ENCODE data around the gene ROBO1.

ROBO1 gene

GRCh38 chr3:79247725-79248043 is 520.1 kb downstream of the ROBO1 start:
- no peak for TF ChIP-seq CTCF (IDR thresholded peaks at IDR 0.05; ENCODE audit: control insufficient read depth, insufficient read depth, low read depth, low read length, missing control alignments)
- no peak overlapping the region for H3K4me3 ChIP-seq (ENCODE audit: control insufficient read depth, low read depth, low read length)
- no peak for DNase-seq (ENCODE audit: low read depth)

DNA sequence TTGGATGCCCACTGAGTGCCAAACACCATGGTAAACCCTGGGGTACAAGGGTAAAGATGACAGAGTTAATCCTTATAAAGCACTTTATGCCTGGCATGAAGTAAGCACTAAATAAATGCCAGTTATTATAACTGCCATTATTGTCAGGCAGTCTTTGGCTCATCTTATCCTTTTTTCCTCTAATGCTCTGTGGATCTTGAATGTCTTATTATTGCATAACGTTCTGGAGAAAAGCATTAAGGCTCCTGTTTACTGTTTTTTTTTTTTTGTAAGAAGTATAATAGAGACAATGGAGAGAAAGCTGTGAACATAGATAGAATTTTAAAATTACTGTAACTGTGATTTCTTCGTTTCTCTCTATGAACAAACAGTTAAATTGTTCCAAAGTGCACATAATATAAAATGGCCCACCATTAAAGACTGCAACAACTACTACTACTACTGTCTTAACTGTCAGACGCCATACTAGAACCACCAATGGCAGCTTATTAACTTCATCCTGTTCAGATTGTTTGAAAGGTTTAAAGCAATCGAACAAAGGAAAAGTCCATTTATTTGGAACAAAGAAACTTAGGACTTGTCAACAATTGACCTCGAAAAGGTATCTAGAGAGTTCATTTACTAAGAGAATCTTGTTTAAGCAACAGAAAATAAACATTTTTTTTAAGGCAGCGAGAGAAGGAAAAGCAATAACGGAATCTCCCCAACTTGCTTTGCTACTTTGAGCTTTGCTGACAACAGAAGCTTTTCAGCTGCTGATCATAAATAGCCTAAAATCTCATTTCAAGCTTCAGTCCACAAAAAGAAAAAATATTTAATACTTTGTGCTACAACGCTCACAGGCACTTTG is 520.7 kb downstream of the ROBO1 start:
- no peak overlapping the region for H3K4me3 ChIP-seq (ENCODE audit: control insufficient read depth, low read depth, low read length)
- no peak for DNase-seq (ENCODE audit: low read depth)
- TF ChIP-seq CTCF (IDR thresholded peaks at IDR 0.05; ENCODE audit: control insufficient read depth, insufficient read depth, low read depth, low read length, missing control alignments) = no peak

GRCh38 chr3:79245284-79246138 is 522.3 kb downstream of the ROBO1 start:
- TF ChIP-seq CTCF (IDR thresholded peaks at IDR 0.05; ENCODE audit: control insufficient read depth, insufficient read depth, low read depth, low read length, missing control alignments) = no peak
- no peak overlapping the region for H3K4me3 ChIP-seq (ENCODE audit: control insufficient read depth, low read depth, low read length)

GRCh38 chr3:79236496-79236895 is 531.3 kb downstream of the ROBO1 start:
- no peak for TF ChIP-seq CTCF (IDR thresholded peaks at IDR 0.05; ENCODE audit: control insufficient read depth, insufficient read depth, low read depth, low read length, missing control alignments)
- H3K4me3 ChIP-seq (ENCODE audit: control insufficient read depth, low read depth, low read length) = no peak overlapping the region

More at GRCh38 chr3:79245284-79246138, 522.3 kb downstream of the ROBO1 start:
- no peak for DNase-seq (ENCODE audit: low read depth)

GRCh38 chr3:79233431-79234060 is 534.3 kb downstream of the ROBO1 start:
- no peak for TF ChIP-seq CTCF (IDR thresholded peaks at IDR 0.05; ENCODE audit: control insufficient read depth, insufficient read depth, low read depth, low read length, missing control alignments)
- H3K4me3 ChIP-seq (ENCODE audit: control insufficient read depth, low read depth, low read length) = no peak overlapping the region
- no peak for DNase-seq (ENCODE audit: low read depth)

More at GRCh38 chr3:79236496-79236895, 531.3 kb downstream of the ROBO1 start:
- no peak for DNase-seq (ENCODE audit: low read depth)

DNA sequence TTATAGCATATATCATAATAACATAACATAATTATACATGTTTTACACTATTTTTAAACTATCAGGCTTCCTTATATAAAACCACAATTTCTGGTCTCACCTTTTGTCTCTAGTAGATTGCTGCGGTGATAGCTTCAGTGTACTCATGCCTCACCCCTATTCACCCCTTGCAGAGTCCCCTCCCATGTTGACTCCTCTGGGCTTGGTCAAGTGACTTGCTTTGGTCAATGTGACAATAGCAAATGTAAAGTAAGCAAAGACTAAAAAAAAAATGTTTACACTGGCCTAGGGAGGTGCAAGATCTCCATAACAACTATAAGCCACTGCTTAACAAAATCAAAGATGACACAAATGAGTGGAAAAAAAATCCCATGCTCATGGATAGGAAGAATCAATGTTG is 537.5 kb downstream of the ROBO1 start:
- DNase-seq (ENCODE audit: low read depth) = no peak
- TF ChIP-seq CTCF (IDR thresholded peaks at IDR 0.05; ENCODE audit: control insufficient read depth, insufficient read depth, low read depth, low read length, missing control alignments) = no peak
- no peak overlapping the region for H3K4me3 ChIP-seq (ENCODE audit: control insufficient read depth, low read depth, low read length)
